Fibroblast of the aortic adventitia (primary cell): Measurements from ENCODE around the gene EEPD1. TPM values are rescaled to one million over a fixed set of nuclear protein-coding genes. Genes with fewer than 3 reads are reported as not detected.

Experiments used
- DNase-seq: peaks from one replicate; pipeline ENCODE4 v3.0.0-alpha.2; 2010; ENCODE audit warnings: low read depth
- H3K4me3 ChIP-seq: 2 replicates; pipeline ENCODE4 v1.5.1; 2011; ENCODE audit warnings: low read depth, mild to moderate bottlenecking, control low read depth, low read length, moderate library complexity
- CTCF ChIP-seq: IDR thresholded peaks from 2 replicates; pipeline ENCODE4 v1.5.1; 2011; ENCODE audit warnings: mild to moderate bottlenecking, low read length, control low read depth, inconsistent platforms; ENCODE audit not compliant: insufficient read depth
- total RNA-seq: library from RNA; depleted of rRNA; stranded (reverse); fragments of >200 nt; gene quantifications from 2 replicates; pipeline ENCODE4 v1.2.3, GENCODE V29; 2012; ENCODE audit warnings: low replicate concordance

The EEPD1 gene
- total RNA-seq, 1 donor, result 5.2 TPM

- no peak for TF ChIP-seq CTCF
- H3K4me3 ChIP-seq, result no peak overlapping the region
- peak; percentile 12 for DNase-seq
Measured at GRCh38 chr7:36305648-36306047, 152.6 kb downstream of the EEPD1 start.

GRCh38 chr7:36306222-36306621 is 153.2 kb downstream of the EEPD1 start:
- no peak for DNase-seq
- TF ChIP-seq CTCF, result no peak
- no peak overlapping the region for H3K4me3 ChIP-seq

DNA sequence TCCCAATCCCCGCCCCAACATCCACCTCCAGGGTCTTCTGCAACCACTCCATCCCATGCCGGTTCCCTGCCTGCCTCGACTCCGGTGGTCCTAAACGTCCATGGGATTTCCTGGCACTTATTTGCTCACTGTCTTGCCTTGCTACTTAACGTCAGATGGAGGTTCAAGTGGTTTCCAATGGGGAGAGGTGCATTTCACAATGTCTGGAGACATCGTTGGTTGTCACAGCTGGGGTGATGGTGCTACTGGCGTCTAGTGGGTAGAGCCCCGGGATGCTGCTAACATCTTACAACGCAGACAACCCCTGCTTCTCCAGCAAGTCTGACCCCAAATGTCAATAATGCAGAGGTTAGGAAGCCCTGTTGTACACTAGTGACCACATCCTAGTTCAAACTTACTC is 153.7 kb downstream of the EEPD1 start:
- no peak overlapping the region for H3K4me3 ChIP-seq
- DNase-seq, result no peak
- no peak for TF ChIP-seq CTCF

DNA sequence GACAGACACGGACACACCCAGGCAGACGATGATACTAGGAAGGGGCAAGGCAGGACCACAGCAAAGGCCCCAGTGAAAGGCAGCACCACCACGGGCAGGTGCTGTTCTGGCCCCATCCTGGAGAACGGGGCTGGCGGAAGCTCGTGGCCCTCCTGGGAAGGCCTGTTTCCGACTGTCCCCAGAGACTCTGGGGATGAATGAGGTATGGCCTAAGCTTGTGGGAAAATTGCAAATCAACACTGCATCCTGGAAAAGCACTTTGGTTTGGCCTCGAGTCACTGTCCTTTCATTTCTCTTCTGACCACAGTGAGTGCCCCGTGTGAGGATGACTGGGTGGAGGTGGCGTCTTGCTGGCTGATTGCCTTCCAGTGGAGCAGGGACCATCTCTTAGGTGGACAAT is 155.0 kb downstream of the EEPD1 start:
- H3K4me3 ChIP-seq, result no peak overlapping the region
- DNase-seq, result no peak
- TF ChIP-seq CTCF, result no peak

DNA sequence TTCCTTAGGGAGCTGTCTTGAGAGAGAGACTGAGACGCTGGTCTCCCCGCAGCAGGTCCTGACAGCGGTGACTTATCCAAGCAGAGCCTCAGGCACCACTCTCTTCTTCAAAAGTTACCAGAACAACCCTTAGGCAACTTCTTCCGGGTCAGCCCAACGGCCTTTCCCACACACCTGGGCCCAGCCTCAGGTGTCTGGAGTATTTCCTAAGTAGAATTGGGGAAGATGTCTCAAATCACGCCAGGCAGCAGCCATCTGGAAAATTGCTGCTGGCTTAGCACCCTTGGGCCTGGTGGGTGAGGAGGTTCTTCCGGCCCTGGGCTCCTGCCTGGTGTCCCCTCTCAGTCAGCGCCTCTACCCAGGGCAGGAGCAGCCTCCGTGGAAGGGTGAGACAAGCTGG is 156.2 kb downstream of the EEPD1 start:
- H3K4me3 ChIP-seq, result no peak overlapping the region
- TF ChIP-seq CTCF, result no peak
- DNase-seq, result no peak

DNA sequence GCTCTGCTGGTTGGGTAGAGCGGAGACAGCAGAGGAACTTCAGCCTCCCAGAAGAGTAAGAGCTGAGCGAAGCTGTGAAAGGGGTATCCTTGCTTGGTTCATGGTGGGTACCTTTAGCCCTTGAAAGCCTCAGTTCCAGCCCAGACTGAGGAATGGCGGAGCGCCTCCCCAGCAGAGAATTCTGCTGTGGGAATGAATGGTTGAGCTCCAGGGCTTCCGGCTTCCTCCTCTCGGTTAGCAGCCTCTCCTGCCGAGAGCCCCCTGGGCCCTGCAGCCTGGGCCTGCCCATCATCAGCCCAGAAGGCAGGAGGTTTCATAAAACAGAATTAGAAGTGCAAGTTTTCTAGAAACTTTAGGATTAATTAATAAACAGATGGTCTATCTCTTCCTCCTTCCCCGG is 156.7 kb downstream of the EEPD1 start:
- DNase-seq, result no peak
- no peak overlapping the region for H3K4me3 ChIP-seq
- TF ChIP-seq CTCF, result no peak

GRCh38 chr7:36310897-36311296 is 157.8 kb downstream of the EEPD1 start:
- no peak for DNase-seq
- no peak overlapping the region for H3K4me3 ChIP-seq
- no peak for TF ChIP-seq CTCF
